Measurements from ENCODE around the gene ADAM12.

ADAM12 gene

GRCh38 chr10:126170776-126171175 lies 217.5 kb downstream of the ADAM12 start:
- no peak for DNase-seq

GRCh38 chr10:126170371-126170770 lies 217.9 kb downstream of the ADAM12 start:
- DNase-seq, result no peak

GRCh38 chr10:126169899-126170298 lies 218.4 kb downstream of the ADAM12 start:
- DNase-seq, result no peak

- DNase-seq, result no peak
These were observed 221.5 kb downstream of the ADAM12 start for GRCh38 chr10:126166797-126167196.

- DNase-seq, result no peak
These were observed 222.4 kb downstream of the ADAM12 start for GRCh38 chr10:126165874-126166273.

GRCh38 chr10:126163506-126163905 lies 224.8 kb downstream of the ADAM12 start:
- no peak for DNase-seq

- DNase-seq, result no peak
These were observed 226.6 kb downstream of the ADAM12 start for GRCh38 chr10:126161691-126162090.

- no peak for DNase-seq
These were observed 227.2 kb downstream of the ADAM12 start for GRCh38 chr10:126160971-126161630.

GRCh38 chr10:126160571-126160970 lies 227.7 kb downstream of the ADAM12 start:
- DNase-seq, result no peak

GRCh38 chr10:126158133-126158892 lies 230.0 kb downstream of the ADAM12 start:
- no peak for DNase-seq

GRCh38 chr10:126157189-126157588 lies 231.1 kb downstream of the ADAM12 start:
- no peak for DNase-seq

GRCh38 chr10:126156503-126156902 lies 231.8 kb downstream of the ADAM12 start:
- no peak for DNase-seq

- DNase-seq, result peak; percentile 27
These were observed 232.3 kb downstream of the ADAM12 start for GRCh38 chr10:126156012-126156411.

GRCh38 chr10:126155528-126155927 lies 232.7 kb downstream of the ADAM12 start:
- no peak for DNase-seq

GRCh38 chr10:126153711-126154628 lies 234.3 kb downstream of the ADAM12 start:
- DNase-seq, result no peak

GRCh38 chr10:126147866-126148587 lies 240.2 kb downstream of the ADAM12 start:
- DNase-seq, result no peak

- DNase-seq, result no peak
These were observed 241.5 kb downstream of the ADAM12 start for GRCh38 chr10:126146771-126147170.

GRCh38 chr10:126143117-126143516 lies 245.2 kb downstream of the ADAM12 start:
- no peak for DNase-seq

GRCh38 chr10:126140746-126141273 lies 247.5 kb downstream of the ADAM12 start:
- DNase-seq, result no peak

GRCh38 chr10:126137562-126138221 lies 250.6 kb downstream of the ADAM12 start:
- no peak for DNase-seq

GRCh38 chr10:126135941-126136595 lies 252.2 kb downstream of the ADAM12 start:
- no peak for DNase-seq

Data from NCI-H1436 treated with DMSO at 0.1 percent for 48 hours (cell line).